GM18511 (cell line): Measurements from ENCODE around the gene ARID3A.

ENCODE experiments used
- ATAC-seq: cut with Tn5 transposase; IDR thresholded peaks from one replicate; pipeline ENCODE4 v1.9.1; 2021; ENCODE audit warnings: mild to moderate bottlenecking, moderate library complexity; ENCODE audit not compliant: unreplicated experiment

ARID3A gene

DNA sequence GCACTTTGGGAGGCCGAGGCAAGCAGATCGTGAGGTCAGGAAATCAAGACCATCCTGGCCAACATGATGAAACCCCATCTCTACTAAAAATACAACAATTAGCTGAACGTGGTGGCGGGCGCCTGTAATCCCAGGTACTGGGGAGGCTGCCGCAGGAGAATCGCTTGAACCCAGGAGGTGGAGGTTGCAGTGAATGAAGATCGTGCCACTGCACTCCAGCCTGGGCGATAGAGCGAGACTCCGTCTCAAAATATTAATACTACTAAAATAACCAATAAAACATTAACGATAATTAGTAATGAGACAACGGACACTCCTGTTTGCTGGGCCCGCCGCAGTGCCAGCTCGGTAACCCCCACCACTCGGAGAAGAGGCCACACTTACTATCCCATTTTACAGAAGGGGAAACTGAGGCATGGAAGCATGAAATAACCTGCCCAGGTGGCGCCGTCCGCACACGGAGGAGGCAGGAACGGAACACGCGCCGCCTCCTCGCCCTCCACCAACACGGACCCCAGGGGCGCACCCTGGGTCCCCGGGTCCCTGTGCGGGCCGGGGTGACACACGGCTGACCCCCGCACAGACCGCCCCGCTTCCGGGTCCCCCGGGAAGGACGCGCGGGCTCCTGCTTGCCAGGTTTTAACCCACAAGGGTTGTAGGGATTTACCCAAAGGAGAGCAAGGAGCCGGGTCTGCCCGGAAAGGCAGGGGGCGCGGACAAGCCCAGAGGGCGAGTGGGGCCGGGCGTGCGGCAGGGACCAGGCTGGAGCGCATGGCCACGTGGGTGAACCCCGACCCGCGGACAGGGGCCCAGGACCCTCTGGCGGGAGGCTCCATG is 14.4 kb upstream of the ARID3A start:
- ATAC-seq: no peak

DNA sequence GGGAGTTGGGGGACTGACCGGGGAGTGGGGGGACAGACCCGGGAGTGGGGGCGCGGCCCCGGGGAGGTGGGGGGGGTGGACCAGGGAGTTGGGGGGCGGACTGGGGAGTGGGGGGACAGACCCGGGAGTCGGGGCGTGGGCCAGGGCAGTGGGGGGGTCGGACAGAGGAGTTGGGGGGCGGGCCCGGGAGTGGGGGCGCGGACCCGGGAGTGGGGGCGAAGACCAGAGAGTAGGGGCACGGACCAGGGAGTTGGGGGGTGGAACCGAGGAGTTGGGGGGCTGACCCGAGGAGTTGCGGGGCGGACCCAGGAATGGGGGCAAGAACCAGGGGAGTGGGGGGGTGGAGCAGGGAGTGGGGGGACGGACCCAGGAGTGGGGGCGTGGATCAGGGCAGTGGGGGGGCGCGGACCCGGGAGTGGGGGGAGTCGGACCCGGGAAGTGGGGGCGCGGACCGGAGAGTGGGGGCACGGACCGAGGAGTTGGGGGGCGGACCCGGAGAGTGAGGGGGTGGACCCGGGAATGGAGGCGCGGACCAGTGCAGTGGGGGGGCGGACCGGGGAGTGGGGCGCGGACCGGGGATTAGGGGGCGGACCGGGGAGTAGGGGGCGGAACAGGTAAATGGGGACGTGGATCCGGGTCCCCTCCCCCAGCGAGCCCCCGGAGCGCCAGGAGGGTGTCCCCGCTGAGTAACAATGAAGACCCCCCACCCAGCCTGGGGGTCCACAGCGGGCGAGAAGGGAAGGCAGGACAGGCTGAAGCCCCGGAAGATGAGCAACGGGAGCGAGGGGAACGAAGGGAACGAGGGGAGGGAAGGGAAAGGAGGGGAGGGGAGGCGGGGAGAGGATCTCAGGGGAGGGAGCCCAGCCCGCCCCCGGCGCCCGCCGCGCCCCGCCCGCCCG is 13.4 kb upstream of the ARID3A start:
- ATAC-seq: no peak

DNA sequence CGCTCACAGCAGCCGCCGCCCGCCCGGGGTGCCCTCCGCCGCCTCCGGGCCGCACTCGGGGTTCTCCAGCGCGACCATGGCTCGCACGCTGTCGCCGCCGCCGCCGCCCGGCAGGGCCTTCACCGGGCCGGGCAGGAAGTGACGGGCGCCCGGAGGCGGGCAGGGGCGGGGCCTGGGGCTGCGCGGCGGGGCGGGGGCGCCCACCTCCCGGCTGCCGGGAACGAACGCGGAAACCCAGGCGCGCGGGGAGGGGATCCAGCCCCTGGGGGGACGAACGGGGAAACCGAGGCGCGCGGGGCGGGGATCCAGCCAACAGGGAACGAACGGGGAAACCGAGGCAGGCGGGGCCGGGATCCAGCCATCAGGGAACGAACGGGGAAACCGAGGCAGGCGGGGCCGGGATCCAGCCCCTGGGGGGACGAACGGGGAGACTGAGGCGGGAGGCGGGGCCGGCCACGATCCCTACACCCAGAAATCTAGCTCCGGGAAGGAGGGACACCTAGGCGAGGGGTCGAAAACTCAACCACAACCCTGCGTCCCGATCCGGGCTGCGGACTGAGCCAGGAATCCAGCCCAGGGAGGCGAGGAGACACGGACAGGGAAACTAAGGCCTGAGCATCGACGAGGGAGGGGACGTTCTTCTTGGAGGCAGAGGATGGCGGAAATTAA is 12.6 kb upstream of the ARID3A start, which contains the start of gene R3HDM4:
TSS of gene R3HDM4 (minus strand) at position 140 of the 669 bp plus-strand sequence. CDS start at position 78, 62 bp downstream.
- ATAC-seq: no peak

DNA sequence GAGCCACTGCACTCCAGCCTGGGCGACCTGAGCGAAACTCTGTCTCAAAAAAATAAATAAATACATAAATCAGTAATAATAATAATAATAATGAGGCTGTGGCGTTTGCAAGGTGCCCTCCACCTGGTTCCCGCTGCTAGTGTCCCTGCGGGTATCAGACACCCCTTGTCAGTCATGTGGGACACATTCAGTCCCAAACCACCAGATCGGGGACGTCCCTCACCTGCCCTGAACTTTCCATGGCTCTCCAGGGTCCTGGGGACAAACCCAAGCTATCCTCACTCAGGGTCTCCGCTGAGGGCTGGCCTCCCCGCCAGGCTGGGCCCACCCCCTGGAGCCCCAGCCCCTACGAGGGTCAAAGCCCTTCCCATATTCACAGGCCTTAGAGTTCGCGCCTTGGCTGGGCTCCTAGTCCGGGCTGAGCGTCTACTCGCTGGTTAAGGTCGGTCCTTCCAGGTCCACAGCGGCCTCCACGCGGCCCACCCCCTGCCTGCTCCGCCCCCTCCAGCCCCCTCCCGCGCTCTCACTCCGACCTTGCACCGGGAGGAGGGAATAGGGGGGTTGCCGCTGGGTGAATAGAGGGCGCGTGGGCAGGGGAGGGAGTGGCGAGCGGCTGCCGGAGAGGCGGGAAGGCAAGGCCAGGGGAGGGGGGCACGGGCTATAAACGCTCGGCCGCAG is 9.1 kb upstream of the ARID3A start:
- ATAC-seq: no peak

DNA sequence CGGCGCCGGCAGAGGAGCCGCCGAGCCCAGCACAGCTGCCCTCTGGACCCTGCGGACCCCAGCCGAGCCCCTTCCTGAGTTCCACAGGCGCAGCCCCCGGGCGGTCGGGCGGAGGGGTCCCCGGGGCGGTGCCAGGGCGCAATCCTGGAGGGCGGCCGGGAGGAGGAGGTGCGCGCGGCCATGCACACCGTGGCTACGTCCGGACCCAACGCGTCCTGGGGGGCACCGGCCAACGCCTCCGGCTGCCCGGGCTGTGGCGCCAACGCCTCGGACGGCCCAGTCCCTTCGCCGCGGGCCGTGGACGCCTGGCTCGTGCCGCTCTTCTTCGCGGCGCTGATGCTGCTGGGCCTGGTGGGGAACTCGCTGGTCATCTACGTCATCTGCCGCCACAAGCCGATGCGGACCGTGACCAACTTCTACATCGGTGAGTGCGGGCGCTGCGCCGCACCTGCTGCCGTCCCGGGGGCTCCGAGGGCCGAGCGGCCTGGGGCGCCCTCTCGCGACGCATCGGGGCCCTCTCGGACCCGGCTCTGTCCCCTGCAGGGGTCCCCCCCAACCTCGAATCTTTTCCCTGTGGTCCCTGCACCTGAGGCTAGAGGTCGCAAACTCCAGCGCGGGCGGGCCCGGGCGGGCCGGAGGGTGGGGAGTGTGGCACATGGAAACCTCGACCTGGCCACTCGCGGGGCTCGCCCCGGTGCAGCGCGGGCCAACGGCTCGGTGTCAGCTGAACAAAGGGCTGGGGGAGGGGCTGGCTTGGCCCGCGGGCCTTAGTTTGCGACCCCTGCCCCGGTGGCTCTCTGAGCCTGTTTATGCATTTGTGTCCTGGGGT is 8.3 kb upstream of the ARID3A start, which contains the start of gene KISS1R:
TSS of gene KISS1R (plus strand) at position 11 of the 829 bp plus-strand sequence. CDS start at position 181, 170 bp downstream.
- ATAC-seq: no peak

DNA sequence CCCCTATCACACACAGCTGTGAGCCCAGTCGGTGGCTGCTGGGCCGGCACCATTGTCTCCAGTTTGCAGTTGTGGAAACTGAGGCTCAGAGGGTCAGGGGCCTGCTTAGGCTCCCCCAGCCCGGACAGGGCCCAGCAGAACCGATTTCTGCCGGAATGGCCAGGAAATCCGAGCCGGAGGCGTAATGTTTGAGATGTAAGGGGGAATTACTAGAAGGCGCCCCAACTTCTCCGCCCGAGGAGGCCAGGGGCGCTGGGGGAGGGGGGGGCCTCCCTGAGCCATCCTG is 7.7 kb upstream of the ARID3A start:
- ATAC-seq: no peak

DNA sequence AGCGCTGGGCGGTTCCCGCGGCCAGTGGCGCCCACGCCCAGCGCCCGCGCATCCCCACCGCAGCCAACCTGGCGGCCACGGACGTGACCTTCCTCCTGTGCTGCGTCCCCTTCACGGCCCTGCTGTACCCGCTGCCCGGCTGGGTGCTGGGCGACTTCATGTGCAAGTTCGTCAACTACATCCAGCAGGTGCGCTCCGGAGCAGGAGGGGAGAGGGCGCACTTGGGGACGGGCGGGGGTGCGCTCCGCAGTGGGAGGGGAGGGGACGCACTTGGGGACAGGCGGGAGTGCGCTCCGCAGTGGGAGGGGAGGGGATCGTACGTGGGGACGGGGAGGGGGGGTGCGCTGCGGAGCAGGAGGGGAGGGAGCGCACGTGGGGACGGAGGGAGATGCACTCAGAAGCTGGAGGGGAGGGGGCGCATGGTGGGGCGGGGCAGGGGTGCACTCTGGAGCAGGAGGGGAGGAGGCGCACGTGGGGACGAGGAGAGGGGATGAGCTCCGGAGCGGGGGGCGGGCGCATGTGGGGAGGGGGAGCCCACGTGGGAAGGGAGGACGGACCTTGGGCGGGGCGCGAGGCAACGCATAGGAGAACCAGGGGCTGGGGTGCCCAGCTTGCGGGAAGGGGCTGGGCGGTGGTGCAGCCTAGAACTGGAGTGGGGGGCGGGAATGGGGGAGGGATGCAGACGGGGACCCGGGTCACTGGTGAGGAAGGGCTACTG is 7.2 kb upstream of the ARID3A start:
- no peak for ATAC-seq

DNA sequence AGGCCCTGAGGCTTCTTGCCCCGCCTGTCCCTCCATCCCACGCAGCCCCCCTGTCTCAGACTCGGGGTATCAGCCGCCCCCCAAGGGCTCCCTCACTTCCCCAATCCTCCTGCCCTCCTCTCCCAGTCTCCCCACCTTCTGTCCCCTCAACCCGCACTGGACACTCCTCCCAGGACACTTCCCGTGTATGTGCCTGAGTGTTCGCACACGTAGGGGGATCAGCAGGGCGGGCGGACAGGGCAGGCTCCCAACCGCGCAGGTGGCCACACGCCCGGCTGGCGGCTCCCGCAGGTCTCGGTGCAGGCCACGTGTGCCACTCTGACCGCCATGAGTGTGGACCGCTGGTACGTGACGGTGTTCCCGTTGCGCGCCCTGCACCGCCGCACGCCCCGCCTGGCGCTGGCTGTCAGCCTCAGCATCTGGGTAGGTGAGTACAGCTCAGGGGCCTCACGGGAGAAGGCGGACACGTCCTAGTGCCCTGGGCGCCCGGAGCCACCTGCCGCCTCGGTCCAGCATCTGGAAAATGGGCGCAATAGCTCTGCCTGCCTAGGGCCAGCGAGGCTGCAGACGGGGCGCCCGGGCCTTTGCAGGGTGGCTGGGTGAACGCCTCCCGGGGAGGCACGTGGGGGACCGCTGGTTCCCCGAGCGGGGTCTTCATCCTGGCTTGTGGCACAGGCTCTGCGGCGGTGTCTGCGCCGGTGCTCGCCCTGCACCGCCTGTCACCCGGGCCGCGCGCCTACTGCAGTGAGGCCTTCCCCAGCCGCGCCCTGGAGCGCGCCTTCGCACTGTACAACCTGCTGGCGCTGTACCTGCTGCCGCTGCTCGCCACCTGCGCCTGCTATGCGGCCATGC is 6.4 kb upstream of the ARID3A start:
- ATAC-seq: peak; percentile 31

DNA sequence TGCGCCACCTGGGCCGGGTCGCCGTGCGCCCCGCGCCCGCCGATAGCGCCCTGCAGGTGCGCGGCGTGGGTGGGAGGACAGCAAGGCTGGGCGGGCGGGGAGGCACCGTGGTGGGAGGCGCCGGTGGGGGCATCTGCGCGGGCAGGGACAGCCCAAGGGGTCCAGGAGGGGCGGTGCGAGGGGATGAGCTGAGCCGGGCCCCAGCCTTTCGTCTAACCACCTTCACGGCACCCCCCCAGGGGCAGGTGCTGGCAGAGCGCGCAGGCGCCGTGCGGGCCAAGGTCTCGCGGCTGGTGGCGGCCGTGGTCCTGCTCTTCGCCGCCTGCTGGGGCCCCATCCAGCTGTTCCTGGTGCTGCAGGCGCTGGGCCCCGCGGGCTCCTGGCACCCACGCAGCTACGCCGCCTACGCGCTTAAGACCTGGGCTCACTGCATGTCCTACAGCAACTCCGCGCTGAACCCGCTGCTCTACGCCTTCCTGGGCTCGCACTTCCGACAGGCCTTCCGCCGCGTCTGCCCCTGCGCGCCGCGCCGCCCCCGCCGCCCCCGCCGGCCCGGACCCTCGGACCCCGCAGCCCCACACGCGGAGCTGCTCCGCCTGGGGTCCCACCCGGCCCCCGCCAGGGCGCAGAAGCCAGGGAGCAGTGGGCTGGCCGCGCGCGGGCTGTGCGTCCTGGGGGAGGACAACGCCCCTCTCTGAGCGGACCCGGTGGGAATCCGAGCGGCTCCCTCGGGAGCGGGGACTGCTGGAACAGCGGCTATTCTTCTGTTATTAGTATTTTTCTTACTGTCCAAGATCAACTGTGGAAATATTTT is 5.6 kb upstream of the ARID3A start:
- ATAC-seq: peak; percentile 43

DNA sequence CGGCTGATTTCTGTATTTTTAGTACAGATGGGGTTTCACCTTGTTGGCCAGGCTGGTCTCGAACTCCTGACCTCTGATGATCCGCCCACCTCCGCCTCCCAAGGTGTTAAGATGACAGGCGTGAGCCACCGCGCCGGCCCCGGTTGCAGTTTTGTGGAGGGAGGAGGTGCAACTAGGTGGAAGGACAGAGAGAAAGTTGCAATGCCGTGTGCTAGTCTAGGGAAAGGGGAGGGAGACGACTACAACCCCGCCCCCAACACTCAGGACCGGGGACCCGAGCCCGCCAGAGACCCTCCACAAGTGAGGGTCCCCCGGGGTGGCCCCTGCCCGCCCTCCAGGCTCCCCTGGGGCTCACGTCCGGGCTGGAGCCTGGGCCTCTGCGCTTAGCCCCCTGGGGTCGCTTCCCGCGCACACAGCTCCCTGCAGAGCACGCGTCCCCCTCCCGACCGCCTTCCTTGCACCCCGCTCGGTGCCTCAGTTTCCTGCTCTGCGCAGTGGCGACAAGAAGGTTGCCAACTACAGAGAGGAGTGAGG is 1.2 kb upstream of the ARID3A start:
- no peak for ATAC-seq

DNA sequence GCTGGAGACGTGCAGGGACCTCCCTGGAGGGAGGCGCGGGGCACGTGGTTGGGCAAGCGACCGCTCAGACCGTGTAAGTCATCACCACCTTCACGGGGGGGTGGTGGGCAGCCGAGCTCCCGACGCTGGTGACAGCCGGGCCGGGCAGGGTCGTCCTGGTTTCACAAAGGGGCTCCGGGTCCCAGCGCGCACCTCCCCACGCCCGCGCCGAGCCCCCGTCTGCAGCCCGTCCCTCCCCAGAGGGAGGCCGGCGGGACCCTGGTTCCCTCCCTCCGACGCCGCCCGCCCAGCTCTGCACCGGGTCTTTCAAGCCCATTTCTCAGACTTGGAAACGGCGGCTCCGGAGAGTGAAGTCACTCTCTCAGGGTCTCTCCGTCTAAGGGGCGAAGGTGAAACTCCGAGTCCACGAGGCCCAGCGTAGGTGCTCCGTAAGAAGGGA is 729 bp upstream of the ARID3A start:
- peak; percentile 36 for ATAC-seq

DNA sequence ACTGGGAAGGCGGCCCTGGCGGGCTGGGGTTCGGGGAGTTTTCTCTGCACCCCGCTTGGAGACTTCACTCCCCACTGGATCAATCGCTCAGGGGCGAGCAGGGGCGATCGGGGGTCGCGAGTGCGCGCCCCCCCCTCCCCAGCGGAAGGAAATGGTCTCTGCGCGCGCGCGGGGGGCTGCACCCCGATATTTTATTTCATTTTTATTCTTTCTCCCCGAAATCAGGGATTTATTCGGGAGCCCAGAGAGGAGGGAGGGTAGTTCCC is 421 bp downstream of the ARID3A start:
- no peak for ATAC-seq

DNA sequence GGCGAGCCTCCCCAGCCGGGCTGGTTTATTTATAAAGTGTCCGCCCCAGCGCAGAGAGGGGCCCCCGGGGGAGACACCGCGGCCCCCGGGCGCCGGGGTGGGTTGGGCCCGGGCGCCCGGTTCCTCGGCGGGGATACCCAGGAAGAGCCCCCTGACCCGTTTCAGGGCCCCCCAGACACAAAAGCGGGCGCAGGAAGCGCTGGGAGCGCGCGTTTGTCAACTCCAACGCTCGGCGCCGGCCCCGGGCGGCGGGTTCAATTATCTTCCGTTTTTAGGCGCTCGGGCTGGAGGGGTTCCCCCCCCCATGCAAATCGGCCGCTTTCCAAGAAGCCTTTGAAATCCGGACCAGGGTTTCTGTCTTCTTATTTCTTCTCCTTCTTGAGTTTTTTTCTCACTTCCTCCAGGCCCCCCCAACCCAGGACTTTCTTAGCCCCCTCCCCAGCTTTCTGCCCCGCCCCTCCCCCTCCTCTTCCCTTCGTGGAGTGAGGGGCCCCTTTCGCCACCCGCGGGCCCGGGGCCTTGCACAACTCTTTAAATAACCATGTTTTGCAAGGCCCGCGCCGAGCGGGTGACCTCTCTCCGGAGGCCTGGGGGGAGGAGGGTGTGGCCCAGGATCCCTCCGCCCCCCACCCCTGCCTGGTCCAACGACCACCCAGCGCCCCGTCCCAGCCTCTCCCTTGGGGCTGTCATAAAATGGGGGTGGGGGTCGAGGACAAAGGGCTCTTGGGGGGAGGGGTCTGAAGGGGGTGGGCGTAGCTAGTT is 935 bp downstream of the ARID3A start:
- no peak for ATAC-seq

DNA sequence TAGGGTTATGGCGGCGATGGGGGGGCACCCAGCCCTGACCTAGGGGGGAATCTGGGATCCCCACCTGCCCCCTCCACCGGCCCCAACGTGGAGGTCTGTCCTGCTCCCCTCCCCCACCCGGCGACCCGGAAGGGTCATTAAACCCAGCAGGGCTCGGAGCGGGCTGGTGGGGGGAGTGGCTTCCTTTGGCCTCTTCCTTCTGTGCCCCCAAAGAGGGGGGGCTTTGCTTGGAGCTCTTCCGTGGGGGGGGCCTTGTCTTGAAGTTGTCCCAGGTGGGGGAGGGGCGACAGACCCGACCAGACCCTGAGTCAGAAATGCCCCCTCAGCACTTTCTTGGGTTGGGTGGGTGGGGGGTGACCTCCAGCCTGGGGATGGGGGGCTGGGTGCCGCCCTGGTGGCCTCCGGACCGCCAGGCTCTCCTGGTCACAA is 1.5 kb downstream of the ARID3A start:
- no peak for ATAC-seq

DNA sequence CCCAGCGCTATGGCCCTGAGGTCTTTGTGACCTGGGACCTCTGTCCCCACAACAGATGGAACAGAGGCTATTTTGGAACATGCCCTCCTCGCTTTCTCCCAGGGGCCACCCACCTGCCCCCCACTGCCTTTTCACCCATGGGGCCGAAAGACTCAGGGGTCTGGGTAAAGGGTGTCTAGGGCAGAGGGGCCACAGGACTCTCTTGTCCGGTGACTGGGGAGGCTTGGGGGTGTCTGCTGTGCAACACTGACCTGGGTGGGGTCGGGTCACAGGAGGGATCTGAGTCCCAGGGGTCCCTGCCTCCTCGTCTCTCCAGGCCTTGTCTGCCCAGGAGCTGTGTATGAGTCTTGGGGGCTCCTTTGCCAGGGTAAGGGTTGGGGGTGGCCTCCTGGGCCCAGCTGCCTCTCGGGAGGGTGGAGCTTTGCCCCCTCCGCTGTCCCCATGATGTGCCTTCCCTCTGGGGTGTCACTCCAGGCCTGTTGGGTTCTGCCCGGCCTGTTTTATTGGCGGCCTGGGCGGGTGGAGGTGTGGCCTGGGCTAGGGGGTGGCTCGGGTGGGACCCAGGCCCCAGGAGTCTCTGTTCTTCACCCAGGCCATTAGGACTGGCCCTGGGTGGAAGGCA is 2.1 kb downstream of the ARID3A start:
- no peak for ATAC-seq

DNA sequence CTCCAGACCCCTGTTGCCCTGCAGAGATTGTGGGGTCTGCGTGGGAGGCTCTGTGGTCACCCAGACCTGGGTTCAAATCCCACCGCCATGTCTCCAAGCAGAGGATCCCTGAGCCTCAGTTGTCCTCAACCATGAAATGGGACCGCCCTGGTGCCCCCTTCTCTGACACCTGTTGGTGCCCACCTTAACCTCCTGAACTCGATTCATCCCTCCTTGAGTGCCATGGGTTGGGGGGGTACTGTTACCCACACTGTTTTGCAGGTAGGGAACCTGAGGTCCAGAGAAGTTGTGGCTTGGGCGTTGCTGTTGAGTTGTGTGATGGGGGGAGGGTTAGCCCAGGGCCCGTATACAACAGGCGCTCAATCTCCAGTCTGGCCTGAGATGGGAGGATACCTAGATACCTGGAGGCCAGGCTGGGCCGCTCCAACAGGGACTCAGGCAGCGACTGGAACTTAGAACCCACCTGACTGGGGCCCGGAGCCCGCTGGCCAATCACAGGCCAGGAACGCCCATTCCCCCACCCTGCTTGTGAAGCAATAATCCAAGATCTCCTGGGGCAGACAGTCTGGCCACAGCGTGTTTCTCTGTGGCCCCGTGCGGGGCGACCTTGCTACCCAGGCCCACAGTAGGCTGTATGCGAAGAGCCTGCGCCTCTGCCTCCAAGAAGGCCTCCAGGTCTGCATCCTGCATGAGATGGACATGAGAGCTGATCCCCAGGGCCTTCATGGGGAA is 2.8 kb downstream of the ARID3A start:
- no peak for ATAC-seq
